BLaER1 (cell line): ENCODE results near the gene RAPGEF3.

ENCODE experiments used
- H3K27ac ChIP-seq: shearing (Covaris generic); formaldehyde crosslinking; 2 replicates; pipeline ENCODE4 v1.8.1; 2022
- H3K27me3 ChIP-seq: shearing (Covaris generic); formaldehyde crosslinking; 2 replicates; pipeline ENCODE4 v1.8.1; 2022
- H3K36me3 ChIP-seq: shearing (Covaris generic); formaldehyde crosslinking; 2 replicates; pipeline ENCODE4 v1.8.1; 2022
- H3K4me1 ChIP-seq: shearing (Covaris generic); formaldehyde crosslinking; 2 replicates; pipeline ENCODE4 v1.8.1; 2022
- H3K4me2 ChIP-seq: shearing (Covaris generic); formaldehyde crosslinking; 2 replicates; pipeline ENCODE4 v1.8.1; 2022
- H3K4me3 ChIP-seq: shearing (Covaris generic); formaldehyde crosslinking; 2 replicates; pipeline ENCODE4 v1.8.1; 2022
- H3K9ac ChIP-seq: shearing (Covaris generic); formaldehyde crosslinking; 2 replicates; pipeline ENCODE4 v1.8.1; 2022
- H3K9me3 ChIP-seq: shearing (Covaris generic); formaldehyde crosslinking; 2 replicates; pipeline ENCODE4 v1.8.1; 2022
- H4K20me1 ChIP-seq: shearing (Covaris generic); formaldehyde crosslinking; 2 replicates; pipeline ENCODE4 v1.8.1; 2022
- Cebpa-rat ChIP-seq: shearing (Covaris generic); IDR thresholded peaks from 2 replicates; pipeline ENCODE4 v1.8.1; 2022

Gene RAPGEF3

GRCh38 chr12:47777741-47778558 lies 19.3 kb upstream of the RAPGEF3 start:
- Histone ChIP-seq H3K27ac (peak overlapping the region; percentile 78), H3K9me3 (no peaks in the 10 kb centered on the region), H3K27me3 (no peaks in the 10 kb centered on the region), H4K20me1 (peaks cover 72% of the 10 kb centered on the region), H3K36me3 (peaks cover 22% of the 10 kb centered on the region), H3K4me3 (no peak overlapping the region), H3K4me1 (peaks cover 76% of the 10 kb centered on the region), H3K4me2 (peak overlapping the region; percentile 94), H3K9ac (no peak overlapping the region)
- no peak for TF ChIP-seq Cebpa-rat

GRCh38 chr12:47777151-47777550 lies 18.5 kb upstream of the RAPGEF3 start:
- TF ChIP-seq Cebpa-rat: no peak
- H3K4me1 ChIP-seq: peaks cover 74% of the 10 kb centered on the region
- H3K27ac ChIP-seq: peak overlapping the region; percentile 78
- peak overlapping the region; percentile 94 for H3K4me2 ChIP-seq
- no peak overlapping the region for H3K9ac ChIP-seq
- H3K36me3 ChIP-seq: peaks cover 14% of the 10 kb centered on the region
- H3K4me3 ChIP-seq: no peak overlapping the region
- peaks cover 64% of the 10 kb centered on the region for H4K20me1 ChIP-seq
- H3K9me3 ChIP-seq: no peaks in the 10 kb centered on the region
- no peaks in the 10 kb centered on the region for H3K27me3 ChIP-seq

- Histone ChIP-seq H4K20me1 (peaks cover 58% of the 10 kb centered on the region), H3K9ac (peak overlapping the region; percentile 31; the same call in 1 of the 2 replicates), H3K4me3 (no peak overlapping the region), H3K9me3 (no peaks in the 10 kb centered on the region), H3K4me2 (peak overlapping the region; percentile 94), H3K27me3 (no peaks in the 10 kb centered on the region), H3K27ac (peak overlapping the region; percentile 78), H3K36me3 (peaks cover 8% of the 10 kb centered on the region), H3K4me1 (peaks cover 68% of the 10 kb centered on the region)
- TF ChIP-seq Cebpa-rat: no peak
Observed at GRCh38 chr12:47776471-47777143, 17.9 kb upstream of the RAPGEF3 start.

- Histone ChIP-seq H3K4me3 (peak overlapping the region; percentile 39; the same call in 1 of the 2 replicates), H3K27me3 (no peaks in the 10 kb centered on the region), H3K4me2 (peak overlapping the region; percentile 94), H3K9ac (peak overlapping the region; percentile 21; the same call in 1 of the 2 replicates), H4K20me1 (peaks cover 47% of the 10 kb centered on the region), H3K9me3 (no peaks in the 10 kb centered on the region), H3K27ac (peak overlapping the region; percentile 78), H3K4me1 (peaks cover 68% of the 10 kb centered on the region), H3K36me3 (no peaks in the 10 kb centered on the region; the same call in 1 of the 2 replicates)
- no peak for TF ChIP-seq Cebpa-rat
Observed at GRCh38 chr12:47775100-47775911, 16.6 kb upstream of the RAPGEF3 start.

GRCh38 chr12:47774663-47775062 lies 16.0 kb upstream of the RAPGEF3 start:
- peak overlapping the region; percentile 78 for H3K27ac ChIP-seq
- TF ChIP-seq Cebpa-rat: no peak

GRCh38 chr12:47773858-47774580 lies 15.3 kb upstream of the RAPGEF3 start:
- H3K27me3 ChIP-seq: no peaks in the 10 kb centered on the region
- no peak for TF ChIP-seq Cebpa-rat
- no peaks in the 10 kb centered on the region for H3K9me3 ChIP-seq
- peak overlapping the region; percentile 83 for H3K4me3 ChIP-seq
- peaks cover 61% of the 10 kb centered on the region for H3K4me1 ChIP-seq
- H3K27ac ChIP-seq: peak overlapping the region; percentile 82
- no peaks in the 10 kb centered on the region for H3K36me3 ChIP-seq
- H4K20me1 ChIP-seq: peaks cover 36% of the 10 kb centered on the region
- H3K9ac ChIP-seq: peak overlapping the region; percentile 82
- peak overlapping the region; percentile 94 for H3K4me2 ChIP-seq

More at GRCh38 chr12:47774663-47775062, 16.0 kb upstream of the RAPGEF3 start:
- H3K4me3 ChIP-seq: peak overlapping the region; percentile 39; the same call in 1 of the 2 replicates
- H3K27me3 ChIP-seq: no peaks in the 10 kb centered on the region
- H4K20me1 ChIP-seq: peaks cover 41% of the 10 kb centered on the region
- no peaks in the 10 kb centered on the region for H3K9me3 ChIP-seq
- H3K4me2 ChIP-seq: peak overlapping the region; percentile 94
- no peaks in the 10 kb centered on the region for H3K36me3 ChIP-seq
- peaks cover 67% of the 10 kb centered on the region for H3K4me1 ChIP-seq
- no peak overlapping the region for H3K9ac ChIP-seq

- Histone ChIP-seq H3K4me3 (peak within 1 kb of the TSS; percentile 83), H4K20me1 (peaks cover 29% of the 10 kb centered on the region), H3K27me3 (no peaks in the 10 kb centered on the region), H3K36me3 (no peaks in the 10 kb centered on the region), H3K4me2 (peak within 1 kb of the TSS; percentile 94), H3K9me3 (no peaks in the 10 kb centered on the region), H3K4me1 (peaks cover 56% of the 10 kb centered on the region), H3K27ac (peak within 1 kb of the TSS; percentile 82), H3K9ac (peak within 1 kb of the TSS; percentile 82)
- no peak for TF ChIP-seq Cebpa-rat
Observed at GRCh38 chr12:47773062-47773857, 14.6 kb upstream of the RAPGEF3 start, which contains the start of gene SLC48A1. TSS of gene SLC48A1 (plus strand) at chr12:47773238. CDS start at chr12:47773305, 67 bp downstream.

- Histone ChIP-seq H3K4me2 (peak overlapping the region; percentile 94), H3K4me1 (peaks cover 53% of the 10 kb centered on the region), H3K27me3 (no peaks in the 10 kb centered on the region), H3K9ac (peak overlapping the region; percentile 82; the same call in 1 of the 2 replicates), H3K27ac (no peak overlapping the region), H3K36me3 (no peaks in the 10 kb centered on the region), H3K4me3 (peak overlapping the region; percentile 83), H3K9me3 (no peaks in the 10 kb centered on the region), H4K20me1 (peaks cover 23% of the 10 kb centered on the region)
- no peak for TF ChIP-seq Cebpa-rat
Observed at GRCh38 chr12:47772738-47773061, 14.0 kb upstream of the RAPGEF3 start.
